Fibroblast of lung (primary cell): ENCODE measurements around the gene CSRP1. TPM values are rescaled to one million over a fixed set of nuclear protein-coding genes. Genes with fewer than 3 reads are reported as not detected.
A peak's percentile ranks its signal among the peaks of the same experiment; 100 is the strongest.

Source experiments
- DNase-seq, 2 donors: peaks; one replicate each; pipeline versions ENCODE4 v3.0.0 to v3.0.0-alpha.2; 2010; ENCODE audit warnings: low read depth in 2 of 2
- H2AFZ ChIP-seq: 2 replicates; pipeline ENCODE4 v1.5.1; 2012; ENCODE audit warnings: low read length, control low read depth, inconsistent platforms
- H3K27ac ChIP-seq: 2 replicates; pipeline ENCODE4 v1.5.1; 2011; ENCODE audit warnings: low read length, control low read depth; ENCODE audit not compliant: insufficient read depth
- H3K27me3 ChIP-seq: 2 replicates; pipeline ENCODE4 v1.5.1; 2011; ENCODE audit warnings: mild to moderate bottlenecking, low read length; ENCODE audit not compliant: control insufficient read depth, insufficient read depth
- H3K36me3 ChIP-seq: 2 replicates; pipeline ENCODE4 v1.5.1; 2011; ENCODE audit warnings: low read length; ENCODE audit not compliant: control insufficient read depth, insufficient read depth
- H3K4me1 ChIP-seq: 2 replicates; pipeline ENCODE4 v1.5.1; 2011; ENCODE audit warnings: low read length; ENCODE audit not compliant: control insufficient read depth, insufficient read depth; ENCODE audit errors: extremely low read depth
- H3K4me2 ChIP-seq: 2 replicates; pipeline ENCODE4 v1.5.1; 2011; ENCODE audit warnings: low read length, control low read depth; ENCODE audit not compliant: insufficient read depth; ENCODE audit errors: extremely low read depth
- H3K4me3 ChIP-seq, 4 experiments: fragments of 200-600 bp in 1 of 4; sonication (generic) in 1 of 4; replicated peaks in 1 of 4; 2 replicates each; pipeline ENCODE4 v1.5.1; 2011 to 2016; ENCODE audit warnings: low read length in 4 of 4, low read depth in 3 of 4, mild to moderate bottlenecking in 3 of 4, control low read depth in 2 of 4, inconsistent platforms in 1 of 4, mixed read lengths in 1 of 4; ENCODE audit not compliant: insufficient read depth in 1 of 4; ENCODE audit errors: control extremely low read depth in 1 of 4
- H3K79me2 ChIP-seq: 2 replicates; pipeline ENCODE4 v1.5.1; 2012; ENCODE audit warnings: mild to moderate bottlenecking, low read length, inconsistent platforms; ENCODE audit not compliant: control insufficient read depth, insufficient read depth
- H3K9ac ChIP-seq: 2 replicates; pipeline ENCODE4 v1.5.1; 2011; ENCODE audit warnings: mild to moderate bottlenecking, low read length, control low read depth; ENCODE audit not compliant: insufficient read depth
- H3K9me3 ChIP-seq: 2 replicates; pipeline ENCODE4 v1.5.1; 2012; ENCODE audit warnings: low read depth, low read length; ENCODE audit not compliant: control insufficient read depth, insufficient read depth
- H4K20me1 ChIP-seq: 2 replicates; pipeline ENCODE4 v1.5.1; 2011; ENCODE audit warnings: low read length; ENCODE audit not compliant: control insufficient read depth, insufficient read depth; ENCODE audit errors: extremely low read depth
- CTCF ChIP-seq, 2 donors: IDR thresholded peaks in 1 of 2; conservative IDR thresholded peaks in 1 of 2; 1 replicate in 1 of 2; 2 replicates in 1 of 2; pipeline ENCODE4 v1.5.1; 2011 to 2012; ENCODE audit warnings: low read length in 2 of 2, control low read depth in 1 of 2, inconsistent platforms in 1 of 2, low read depth in 1 of 2, mild to moderate bottlenecking in 1 of 2
- EZH2 ChIP-seq: IDR thresholded peaks from 2 replicates; pipeline ENCODE4 v1.5.1; 2012; ENCODE audit warnings: low read length, control low read depth, mild to moderate bottlenecking; ENCODE audit errors: missing control alignments
- polyA plus RNA-seq, 2 donors: library from polyadenylated mRNA; depleted of rRNA in 1 of 2; stranded (reverse) in 1 of 2; unstranded in 1 of 2; fragments of >200 nt; gene quantifications; 2 replicates each; pipeline ENCODE4 v1.2.1, GENCODE V29; 2011 to 2012; ENCODE audit warnings: missing spikeins in 1 of 2
- total RNA-seq: library from RNA; depleted of rRNA; stranded (reverse); fragments of >200 nt; gene quantifications from 2 replicates; pipeline ENCODE4 v1.2.1, GENCODE V29; 2014

The CSRP1 gene
- total and polyA plus RNA-seq, 2 donors (not counting 1 experiment from before 2014, with no cell fraction given): 195 to 1,081 TPM

- Histone ChIP-seq H3K9ac (no peak overlapping the region), H3K4me2 (no peak overlapping the region)
Measured at GRCh38 chr1:201436393-201436792, 70.5 kb downstream of the CSRP1 start.

GRCh38 chr1:201434266-201434665 lies 72.7 kb downstream of the CSRP1 start:
- no peak for DNase-seq
- Histone ChIP-seq H3K4me1 (no peaks in the 10 kb centered on the region), H3K79me2 (no peaks in the 10 kb centered on the region), H3K27me3 (peaks cover 11% of the 10 kb centered on the region), H3K9me3 (no peaks in the 10 kb centered on the region), H4K20me1 (no peaks in the 10 kb centered on the region), H3K36me3 (no peaks in the 10 kb centered on the region), H3K9ac (no peak overlapping the region), H3K4me3 (no peak overlapping the region), H2AFZ (no peak overlapping the region), H3K4me2 (no peak overlapping the region), H3K27ac (no peak overlapping the region)
- TF ChIP-seq EZH2 (no peak), CTCF (conservative IDR thresholded peaks at IDR 0.05 in 1 of 2, IDR thresholded peaks at IDR 0.05 in 1 of 2; ENCODE audit: low read depth in 1 of 2, low read length in 2 of 2) (no peak)

More at GRCh38 chr1:201436393-201436792, 70.5 kb downstream of the CSRP1 start:
- Histone ChIP-seq H3K27me3 (peaks cover 3% of the 10 kb centered on the region), H2AFZ (no peak overlapping the region), H4K20me1 (no peaks in the 10 kb centered on the region), H3K27ac (no peak overlapping the region), H3K9me3 (no peaks in the 10 kb centered on the region), H3K79me2 (no peaks in the 10 kb centered on the region), H3K4me1 (no peaks in the 10 kb centered on the region), H3K4me3 (no peak overlapping the region), H3K36me3 (no peaks in the 10 kb centered on the region)
- no peak for DNase-seq
- no peak for TF ChIP-seq EZH2
- peak in 1 of 2 donors; percentile 14 for TF ChIP-seq CTCF (conservative IDR thresholded peaks at IDR 0.05 in 1 of 2, IDR thresholded peaks at IDR 0.05 in 1 of 2; ENCODE audit: low read depth in 1 of 2, low read length in 2 of 2)

- H4K20me1 ChIP-seq: no peaks in the 10 kb centered on the region
- H3K4me2 ChIP-seq: no peak overlapping the region
- no peak overlapping the region for H3K4me3 ChIP-seq
- H3K27ac ChIP-seq: no peak overlapping the region
- no peak for TF ChIP-seq CTCF (conservative IDR thresholded peaks at IDR 0.05 in 1 of 2, IDR thresholded peaks at IDR 0.05 in 1 of 2; ENCODE audit: low read depth in 1 of 2, low read length in 2 of 2)
- no peak for TF ChIP-seq EZH2
- no peaks in the 10 kb centered on the region for H3K4me1 ChIP-seq
- H3K27me3 ChIP-seq: peaks cover 11% of the 10 kb centered on the region
- no peak for DNase-seq
- no peaks in the 10 kb centered on the region for H3K79me2 ChIP-seq
- H2AFZ ChIP-seq: no peak overlapping the region
- no peaks in the 10 kb centered on the region for H3K36me3 ChIP-seq
- H3K9ac ChIP-seq: no peak overlapping the region
- H3K9me3 ChIP-seq: no peaks in the 10 kb centered on the region
Measured at GRCh38 chr1:201433609-201434008, 73.3 kb downstream of the CSRP1 start.

Other genes with a start within 250 kb of the CSRP1 start
- under 0.01 TPM in 2 replicates for gene PKP1, start 223.6 kb downstream of the CSRP1 start, total RNA-seq
- 0.06 and 0.08 TPM in 2 replicates for gene PKP1, start 223.6 kb downstream of the CSRP1 start, polyA plus RNA-seq
- gene TNNT2, start 129.4 kb downstream of the CSRP1 start, total RNA-seq: not detected in 2 replicates
- 0.14 and 1.4 TPM in 2 replicates for gene TNNT2, start 129.4 kb downstream of the CSRP1 start, polyA plus RNA-seq
- not detected in 2 replicates for gene LAD1, start 107.8 kb downstream of the CSRP1 start, total RNA-seq
- 0.08 TPM in 1 of 2 replicates, not detected in the other for gene LAD1, start 107.8 kb downstream of the CSRP1 start, polyA plus RNA-seq
- gene TNNI1, start 85.4 kb downstream of the CSRP1 start, total RNA-seq: not detected in 2 replicates
- gene TNNI1, start 85.4 kb downstream of the CSRP1 start, polyA plus RNA-seq: 0.06 and 0.09 TPM in 2 replicates
- 138 and 141 TPM in 2 replicates for gene PHLDA3, start 37.9 kb downstream of the CSRP1 start, total RNA-seq
- 25.9 and 26.5 TPM in 2 replicates for gene PHLDA3, start 37.9 kb downstream of the CSRP1 start, polyA plus RNA-seq
- gene NAV1, start 32.0 kb upstream of the CSRP1 start, total RNA-seq: 7.2 and 19.8 TPM in 2 replicates
- 64.0 and 66.5 TPM in 2 replicates for gene NAV1, start 32.0 kb upstream of the CSRP1 start, polyA plus RNA-seq